ENCODE results near the gene PIK3C2B. TPM values are rescaled to one million over a fixed set of nuclear protein-coding genes. Genes with fewer than 3 reads are reported as not detected.

PIK3C2B gene
- total and polyA plus RNA-seq, 2 of the 8 experiments (the other 6 are each of a cell fraction or from before 2014, with no cell fraction given): 20.4 to 36.7 TPM

GRCh38 chr1:204461331-204462228 is 33.0 kb downstream of the PIK3C2B start (continued):
- no peak for TF ChIP-seq KDM1A (IDR thresholded peaks at IDR 0.05; ENCODE audit: borderline replicate concordance, low read length)
- TF ChIP-seq CHD1 (IDR thresholded peaks at IDR 0.05; ENCODE audit: low read depth, low read length): no peak
- no peak for TF ChIP-seq POU5F1 (IDR thresholded peaks at IDR 0.05; ENCODE audit: low read depth, low read length)
- TF ChIP-seq RNF2 (IDR thresholded peaks at IDR 0.05; ENCODE audit: borderline replicate concordance, low read depth, low read length, missing control alignments, poor library complexity, severe bottlenecking): no peak
- TF ChIP-seq BCL11A (IDR thresholded peaks at IDR 0.05; ENCODE audit: low read depth in 2 of 2, low read length in 2 of 2): no peak
- TF ChIP-seq CTBP2 (IDR thresholded peaks at IDR 0.05; ENCODE audit: borderline replicate concordance, insufficient read depth, insufficient read length, low read length): no peak
- no peak for TF ChIP-seq NRF1 (IDR thresholded peaks at IDR 0.05; ENCODE audit: low read depth, low read length)
- no peak for TF ChIP-seq RAD21 (IDR thresholded peaks at IDR 0.05 in 1 of 2, conservative IDR thresholded peaks at IDR 0.05 in 1 of 2; ENCODE audit: low read depth in 2 of 2, low read length in 2 of 2)
- no peak for TF ChIP-seq EP300 (IDR thresholded peaks at IDR 0.05; ENCODE audit: borderline replicate concordance in 1 of 2, low read depth in 2 of 2, low read length in 2 of 2)
- TF ChIP-seq TCF12 (IDR thresholded peaks at IDR 0.05; ENCODE audit: low read depth, low read length): no peak
